Measurements from ENCODE around the gene TSNAXIP1.

TSNAXIP1 gene

GRCh38 chr16:67803894-67804293 lies 2.8 kb upstream of the TSNAXIP1 start:
- no peak overlapping the region for H3K27ac ChIP-seq
- no peak for DNase-seq
- no peaks in the 10 kb centered on the region for H3K27me3 ChIP-seq (ENCODE audit: insufficient read depth, low read depth, severe bottlenecking)
- peaks cover 51% of the 10 kb centered on the region for H3K36me3 ChIP-seq
- H3K4me3 ChIP-seq (ENCODE audit: low read depth, low read length) = no peak overlapping the region
- TF ChIP-seq, protein P1, sequence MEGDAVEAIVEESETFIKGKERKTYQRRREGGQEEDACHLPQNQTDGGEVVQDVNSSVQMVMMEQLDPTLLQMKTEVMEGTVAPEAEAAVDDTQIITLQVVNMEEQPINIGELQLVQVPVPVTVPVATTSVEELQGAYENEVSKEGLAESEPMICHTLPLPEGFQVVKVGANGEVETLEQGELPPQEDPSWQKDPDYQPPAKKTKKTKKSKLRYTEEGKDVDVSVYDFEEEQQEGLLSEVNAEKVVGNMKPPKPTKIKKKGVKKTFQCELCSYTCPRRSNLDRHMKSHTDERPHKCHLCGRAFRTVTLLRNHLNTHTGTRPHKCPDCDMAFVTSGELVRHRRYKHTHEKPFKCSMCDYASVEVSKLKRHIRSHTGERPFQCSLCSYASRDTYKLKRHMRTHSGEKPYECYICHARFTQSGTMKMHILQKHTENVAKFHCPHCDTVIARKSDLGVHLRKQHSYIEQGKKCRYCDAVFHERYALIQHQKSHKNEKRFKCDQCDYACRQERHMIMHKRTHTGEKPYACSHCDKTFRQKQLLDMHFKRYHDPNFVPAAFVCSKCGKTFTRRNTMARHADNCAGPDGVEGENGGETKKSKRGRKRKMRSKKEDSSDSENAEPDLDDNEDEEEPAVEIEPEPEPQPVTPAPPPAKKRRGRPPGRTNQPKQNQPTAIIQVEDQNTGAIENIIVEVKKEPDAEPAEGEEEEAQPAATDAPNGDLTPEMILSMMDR (IDR thresholded peaks at IDR 0.05; ENCODE audit: low read depth, low read length) = no peak
- H3K9me3 ChIP-seq (ENCODE audit: severe bottlenecking) = no peaks in the 10 kb centered on the region

GRCh38 chr16:67804853-67805542 lies 1.7 kb upstream of the TSNAXIP1 start:
- no peak for DNase-seq
- H3K27me3 ChIP-seq (ENCODE audit: insufficient read depth, low read depth, severe bottlenecking) = no peaks in the 10 kb centered on the region
- TF ChIP-seq, protein P1 (IDR thresholded peaks at IDR 0.05; ENCODE audit: low read depth, low read length) = no peak
- no peak overlapping the region for H3K4me3 ChIP-seq (ENCODE audit: low read depth, low read length)
- peaks cover 45% of the 10 kb centered on the region for H3K36me3 ChIP-seq
- H3K9me3 ChIP-seq (ENCODE audit: severe bottlenecking) = no peaks in the 10 kb centered on the region
- no peak overlapping the region for H3K27ac ChIP-seq

GRCh38 chr16:67805718-67806427 lies 816 bp upstream of the TSNAXIP1 start:
- TF ChIP-seq, protein P1 (IDR thresholded peaks at IDR 0.05; ENCODE audit: low read depth, low read length) = no peak
- peak; percentile 37 for DNase-seq
- H3K27ac ChIP-seq = peak overlapping the region; percentile 72
- H3K27me3 ChIP-seq (ENCODE audit: insufficient read depth, low read depth, severe bottlenecking) = no peaks in the 10 kb centered on the region
- peak overlapping the region; percentile 82 for H3K4me3 ChIP-seq (ENCODE audit: low read depth, low read length)
- H3K36me3 ChIP-seq = peaks cover 36% of the 10 kb centered on the region
- no peaks in the 10 kb centered on the region for H3K9me3 ChIP-seq (ENCODE audit: severe bottlenecking)

GRCh38 chr16:67807148-67807682 lies 526 bp downstream of the TSNAXIP1 start:
- TF ChIP-seq, protein P1 (IDR thresholded peaks at IDR 0.05; ENCODE audit: low read depth, low read length) = peak; percentile 24; the same call in 1 of the 2 replicates
- no peaks in the 10 kb centered on the region for H3K9me3 ChIP-seq (ENCODE audit: severe bottlenecking)
- no peaks in the 10 kb centered on the region for H3K27me3 ChIP-seq (ENCODE audit: insufficient read depth, low read depth, severe bottlenecking)
- peaks cover 26% of the 10 kb centered on the region for H3K36me3 ChIP-seq
- peak overlapping the region; percentile 69; the same call in 1 of the 2 replicates for H3K27ac ChIP-seq
- peak overlapping the region; percentile 82 for H3K4me3 ChIP-seq (ENCODE audit: low read depth, low read length)
- no peak for DNase-seq

DNA sequence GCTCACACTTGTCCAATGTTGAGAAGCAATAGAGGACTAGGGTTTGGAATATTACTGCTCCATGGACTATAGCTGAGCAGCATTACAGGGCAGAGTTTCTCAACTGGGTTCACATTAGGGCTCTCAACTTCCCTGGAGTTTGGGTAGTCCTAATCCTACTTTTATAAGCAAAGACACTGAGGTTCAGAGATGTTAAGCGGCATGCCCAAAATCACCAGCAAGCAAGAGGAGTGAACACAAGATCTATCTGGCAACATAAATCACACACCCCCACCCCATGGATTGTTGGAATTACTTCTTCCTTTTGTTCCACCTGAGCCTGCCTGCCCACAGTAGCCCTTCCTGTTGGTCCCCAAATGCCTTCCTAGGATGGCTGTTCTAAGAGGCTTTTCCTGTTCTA lies 5.2 kb downstream of the TSNAXIP1 start:
- Histone ChIP-seq H3K4me3 (ENCODE audit: low read depth, low read length) (no peak overlapping the region), H3K27ac (no peak overlapping the region), H3K36me3 (no peaks in the 10 kb centered on the region), H3K27me3 (ENCODE audit: insufficient read depth, low read depth, severe bottlenecking) (no peaks in the 10 kb centered on the region), H3K9me3 (ENCODE audit: severe bottlenecking) (no peaks in the 10 kb centered on the region)
- TF ChIP-seq, protein P1 (IDR thresholded peaks at IDR 0.05; ENCODE audit: low read depth, low read length) = no peak
- no peak for DNase-seq

Measured in WERI-Rb-1 (cell line).